Subcutaneous adipose tissue (tissue), 4 donors: ENCODE measurements around the gene CLASP1. TPM values are rescaled to one million over a fixed set of nuclear protein-coding genes. Genes with fewer than 3 reads are reported as not detected.

Experiments
- CTCF ChIP-seq: fragments of 450-650 bp; IDR thresholded peaks from one replicate; pipeline ENCODE4 v1.5.1; 2016; ENCODE audit warnings: low read depth, mild to moderate bottlenecking, control low read depth, antibody characterized with exemption, moderate library complexity
- total RNA-seq, 4 donors: library from RNA; depleted of rRNA; stranded (reverse); fragments of >200 nt; gene quantifications; one replicate each; pipeline ENCODE4 v1.1.0, GENCODE V29; 2016

CLASP1 gene
- total RNA-seq, 4 donors from 2014 or later, result 94.0 to 166 (median 112) TPM

DNA sequence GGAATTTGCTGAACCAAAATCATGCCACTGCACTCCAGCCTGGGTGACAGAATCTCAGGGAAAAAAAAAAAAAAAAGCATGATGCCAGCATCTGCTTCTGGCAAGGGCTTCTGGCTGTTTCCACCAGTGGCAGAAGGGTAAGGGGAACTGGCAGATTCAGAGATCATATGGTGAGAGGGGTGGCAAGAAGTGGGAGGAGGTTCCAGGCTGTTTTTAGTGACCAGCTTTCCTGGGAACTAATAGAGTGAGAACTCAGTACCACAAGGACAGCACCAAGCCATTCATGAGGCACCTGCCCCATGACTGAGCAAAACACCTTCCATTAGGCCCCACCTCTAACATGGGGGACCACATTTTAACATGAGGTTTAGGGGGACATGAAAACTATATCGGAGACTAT lies 18.4 kb upstream of the CLASP1 start:
- TF ChIP-seq CTCF, result no peak

DNA sequence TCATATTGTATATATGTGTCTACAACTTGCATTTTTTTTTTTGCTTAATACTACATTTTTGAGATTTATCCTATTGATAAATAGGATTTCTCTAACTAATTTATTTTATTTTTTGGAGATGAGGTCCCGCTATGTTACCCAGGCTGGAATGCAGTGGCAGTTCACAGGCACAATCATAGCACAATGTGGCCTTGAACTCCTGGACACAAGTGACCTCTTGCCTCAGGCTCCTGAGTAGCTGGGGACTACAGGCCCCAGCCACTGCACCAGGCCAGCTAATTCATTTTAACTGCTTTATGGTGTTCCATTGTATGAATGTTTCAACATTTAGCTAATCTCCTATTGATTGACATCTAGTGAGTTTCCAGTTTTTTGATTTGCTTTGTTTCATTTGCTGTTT lies 16.8 kb upstream of the CLASP1 start:
- no peak for TF ChIP-seq CTCF

DNA sequence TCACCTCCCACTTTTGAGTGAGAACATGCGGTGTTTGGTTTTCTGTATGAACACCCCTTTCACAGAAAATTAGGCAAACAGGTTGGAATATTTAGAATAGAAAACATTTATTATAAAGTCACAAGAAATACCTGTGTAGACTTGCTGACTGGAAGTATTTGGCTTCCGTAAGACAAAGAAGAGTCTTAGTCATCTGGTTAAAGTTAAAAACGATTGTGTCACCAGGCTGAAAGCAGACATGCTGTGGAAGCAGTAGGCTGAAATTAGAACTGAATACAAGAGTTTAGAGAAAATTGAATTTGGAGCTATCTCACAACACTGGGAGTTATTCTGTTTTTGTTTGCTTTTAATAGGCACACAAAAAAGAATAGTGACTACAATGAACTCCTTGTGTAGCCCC lies 16.2 kb upstream of the CLASP1 start:
- TF ChIP-seq CTCF, result no peak

GRCh38 chr2:121664713-121665112 lies 15.5 kb upstream of the CLASP1 start:
- TF ChIP-seq CTCF, result no peak

DNA sequence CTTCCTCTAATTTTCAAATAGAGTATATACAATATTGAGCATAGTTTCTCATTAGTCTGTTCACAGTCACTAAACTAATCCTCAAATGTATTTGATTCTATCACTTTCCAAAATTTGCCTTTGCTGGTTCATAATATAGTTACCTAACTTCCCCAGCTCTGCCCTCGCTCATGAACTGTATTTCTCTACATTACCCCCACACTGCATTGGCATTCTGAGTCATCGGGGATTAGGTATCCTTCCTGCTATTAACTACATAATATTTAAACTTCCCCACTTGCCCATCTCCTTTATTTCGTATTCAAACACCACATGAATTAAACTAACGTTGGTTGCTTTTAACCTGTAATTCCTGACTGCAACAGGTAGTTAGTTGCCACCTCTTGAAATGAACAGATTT lies 14.8 kb upstream of the CLASP1 start:
- TF ChIP-seq CTCF, result no peak

GRCh38 chr2:121663434-121663833 lies 14.2 kb upstream of the CLASP1 start:
- TF ChIP-seq CTCF, result no peak

- TF ChIP-seq CTCF, result no peak
These were observed 13.4 kb upstream of the CLASP1 start for GRCh38 chr2:121662656-121663055.

DNA sequence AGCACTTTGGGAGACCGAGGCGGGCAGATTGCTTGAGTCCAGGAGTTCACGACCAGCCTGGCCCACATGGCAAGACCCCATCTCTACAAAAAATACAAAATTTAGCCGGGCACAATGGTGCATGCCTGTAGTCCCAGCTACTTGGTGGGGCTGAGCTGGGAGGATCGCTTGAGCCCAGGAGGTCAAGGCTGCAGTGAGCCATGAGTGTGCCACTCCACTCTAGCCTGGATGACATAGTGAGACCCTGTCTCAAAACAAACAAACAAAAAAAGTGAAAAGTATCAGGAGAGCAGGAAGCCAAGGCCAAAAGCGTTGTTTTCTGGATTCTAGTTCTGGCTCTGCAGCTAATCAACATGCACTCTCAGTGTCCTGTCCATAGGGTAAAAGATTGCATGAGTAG lies 10.7 kb upstream of the CLASP1 start:
- TF ChIP-seq CTCF, result no peak
